ENCODE results near the gene MCF2L2. TPM values are rescaled to one million over a fixed set of nuclear protein-coding genes. Genes with fewer than 3 reads are reported as not detected.

Gene MCF2L2
- total RNA-seq, 4 donors from 2014 or later: 0.61 to 2.9 (median 1.3) TPM

GRCh38 chr3:183360971-183361624, 67.3 kb downstream of the MCF2L2 start:
- Histone ChIP-seq H3K27me3 (no peaks in the 10 kb centered on the region), H3K4me3 (no peak overlapping the region), H3K27ac (no peak overlapping the region), H3K9me3 (no peaks in the 10 kb centered on the region), H3K36me3 (no peaks in the 10 kb centered on the region), H3K4me1 (no peaks in the 10 kb centered on the region)
- WGBS, 2 donors: 80 to 86% methylated on average over 3 of the region's 3 CpGs
- no peak for TF ChIP-seq POLR2A (IDR thresholded peaks at IDR 0.05)
- TF ChIP-seq CTCF (IDR thresholded peaks at IDR 0.05): no peak
- intact Hi-C loops (cut with DNase I): no loop called here
- no peak for DNase-seq

- Histone ChIP-seq H3K27me3 (no peaks in the 10 kb centered on the region), H3K36me3 (no peaks in the 10 kb centered on the region), H3K9me3 (no peaks in the 10 kb centered on the region), H3K4me3 (no peak overlapping the region), H3K4me1 (no peaks in the 10 kb centered on the region), H3K27ac (no peak overlapping the region)
- TF ChIP-seq POLR2A (IDR thresholded peaks at IDR 0.05): no peak
- no peak for TF ChIP-seq CTCF (IDR thresholded peaks at IDR 0.05)
- no peak for DNase-seq
- 54 to 64% methylated on average over 2 of the region's 2 CpGs for WGBS, 2 donors
- intact Hi-C loops (cut with DNase I): no loop called here
Measured at GRCh38 chr3:183359036-183359435, 69.4 kb downstream of the MCF2L2 start.

GRCh38 chr3:183357564-183358079, 70.8 kb downstream of the MCF2L2 start:
- 66 to 71% methylated on average over 8 of the region's 8 CpGs for WGBS, 2 donors
- H3K36me3 ChIP-seq: no peaks in the 10 kb centered on the region
- no peak overlapping the region for H3K4me3 ChIP-seq
- intact Hi-C loops (cut with DNase I): no loop called here
- no peak for DNase-seq
- no peaks in the 10 kb centered on the region for H3K27me3 ChIP-seq
- H3K27ac ChIP-seq: no peak overlapping the region
- H3K4me1 ChIP-seq: no peaks in the 10 kb centered on the region
- no peaks in the 10 kb centered on the region for H3K9me3 ChIP-seq
- TF ChIP-seq POLR2A (IDR thresholded peaks at IDR 0.05) (no peak), CTCF (IDR thresholded peaks at IDR 0.05) (no peak)

GRCh38 chr3:183356920-183357319, 71.5 kb downstream of the MCF2L2 start:
- Histone ChIP-seq H3K4me1 (no peaks in the 10 kb centered on the region), H3K27ac (no peak overlapping the region), H3K4me3 (no peak overlapping the region), H3K9me3 (no peaks in the 10 kb centered on the region), H3K27me3 (no peaks in the 10 kb centered on the region), H3K36me3 (no peaks in the 10 kb centered on the region)
- intact Hi-C loops (cut with DNase I): no loop called here
- TF ChIP-seq CTCF (IDR thresholded peaks at IDR 0.05): no peak
- TF ChIP-seq POLR2A (IDR thresholded peaks at IDR 0.05): no peak
- no peak for DNase-seq

- Histone ChIP-seq H3K27me3 (no peaks in the 10 kb centered on the region), H3K4me3 (no peak overlapping the region), H3K4me1 (no peaks in the 10 kb centered on the region), H3K27ac (no peak overlapping the region), H3K9me3 (no peaks in the 10 kb centered on the region), H3K36me3 (no peaks in the 10 kb centered on the region)
- TF ChIP-seq POLR2A (IDR thresholded peaks at IDR 0.05): no peak
- DNase-seq: no peak
- WGBS, 2 donors: 84 to 85% methylated on average over 1 of the region's 1 CpG
- intact Hi-C loops (cut with DNase I): no loop called here
Measured at GRCh38 chr3:183354874-183355273, 73.5 kb downstream of the MCF2L2 start.
